GM23338 (cell line): ENCODE measurements around the gene BCAS3. TPM values are rescaled to one million over a fixed set of nuclear protein-coding genes. Genes with fewer than 3 reads are reported as not detected.

Experiments
- ATAC-seq: fragments of 200-7000 bp; cut with Tn5 transposase; 3 replicates; pipeline ENCODE4 v1.9.1; 2020
- DNase-seq: peaks from one replicate; pipeline ENCODE4 v3.0.0-alpha.2; 2015; ENCODE audit warnings: low spot score
- H2AFZ ChIP-seq: fragments of 200-600 bp; sonication (generic); 2 replicates; pipeline ENCODE4 v1.8.0; 2016; ENCODE audit warnings: antibody characterized with exemption, mild to moderate bottlenecking, moderate library complexity
- H3F3A ChIP-seq: fragments of 200-600 bp; sonication (generic); replicated peaks from 2 replicates; pipeline ENCODE4 v1.8.0; 2017; ENCODE audit warnings: antibody characterized with exemption, mixed run types, low read depth
- H3K27ac ChIP-seq: fragments of 200-600 bp; sonication (generic); 2 replicates; pipeline ENCODE4 v1.6.1; 2016; ENCODE audit warnings: low read depth
- H3K27me3 ChIP-seq: fragments of 200-600 bp; sonication (generic); 2 replicates; pipeline ENCODE4 v1.8.0; 2016; ENCODE audit warnings: mild to moderate bottlenecking, mixed run types, moderate library complexity; ENCODE audit not compliant: insufficient read depth
- H3K36me3 ChIP-seq: fragments of 200-600 bp; sonication (generic); 2 replicates; pipeline ENCODE4 v1.8.0; 2016; ENCODE audit warnings: mild to moderate bottlenecking; ENCODE audit not compliant: insufficient read depth
- H3K4me1 ChIP-seq: fragments of 200-600 bp; sonication (generic); 2 replicates; pipeline ENCODE4 v1.8.0; 2016; ENCODE audit warnings: mild to moderate bottlenecking, moderate library complexity; ENCODE audit not compliant: insufficient read depth
- H3K4me2 ChIP-seq: fragments of 200-600 bp; sonication (generic); 2 replicates; pipeline ENCODE4 v1.7.1; 2017; ENCODE audit warnings: mixed run types
- H3K4me3 ChIP-seq: fragments of 200-600 bp; sonication (generic); 2 replicates; pipeline ENCODE4 v1.6.1; 2016; ENCODE audit warnings: mixed run types
- H3K79me2 ChIP-seq: fragments of 200-600 bp; sonication (generic); replicated peaks from 2 replicates; pipeline ENCODE4 v1.8.0; 2017; ENCODE audit warnings: mild to moderate bottlenecking; ENCODE audit not compliant: insufficient read depth
- H3K9me2 ChIP-seq: fragments of 200-600 bp; sonication (generic); 2 replicates; pipeline ENCODE4 v1.8.0; 2017; ENCODE audit not compliant: insufficient read depth
- H4K20me1 ChIP-seq: fragments of 200-600 bp; sonication (generic); replicated peaks from 2 replicates; pipeline ENCODE4 v1.8.0; 2017; ENCODE audit warnings: mild to moderate bottlenecking; ENCODE audit not compliant: insufficient read depth
- H3K27ac Mint-ChIP-seq: 2 replicates; pipeline ENCODE4 v1.8.0; 2020; ENCODE audit warnings: inconsistent platforms, mild to moderate bottlenecking, moderate library complexity, mixed read lengths
- H3K27me3 Mint-ChIP-seq: 3 replicates; pipeline ENCODE4 v1.8.0; 2022; ENCODE audit warnings: low read depth, mild to moderate bottlenecking, moderate library complexity, mixed read lengths, inconsistent platforms; ENCODE audit not compliant: insufficient read depth, poor library complexity
- H3K36me3 Mint-ChIP-seq: 3 replicates; pipeline ENCODE4 v1.8.0; 2021; ENCODE audit warnings: low read depth, mild to moderate bottlenecking, inconsistent platforms, moderate library complexity, mixed read lengths
- H3K4me1 Mint-ChIP-seq: 3 replicates; pipeline ENCODE4 v1.8.0; 2020; ENCODE audit warnings: mild to moderate bottlenecking, inconsistent platforms, mixed read lengths
- H3K4me3 Mint-ChIP-seq: 3 replicates; pipeline ENCODE4 v1.8.0; 2021; ENCODE audit warnings: moderate library complexity, mild to moderate bottlenecking, inconsistent platforms, mixed read lengths
- H3K9me3 Mint-ChIP-seq: 3 replicates; pipeline ENCODE4 v1.8.0; 2020; ENCODE audit warnings: moderate library complexity, mild to moderate bottlenecking, inconsistent platforms, mixed read lengths
- CREB1 ChIP-seq: fragments of 250-450 bp; sonication (Bioruptor Pico); IDR thresholded peaks from 2 replicates; pipeline ENCODE4 v1.5.0; 2020; ENCODE audit warnings: low read depth, mild to moderate bottlenecking, moderate library complexity
- ETS1 ChIP-seq: IDR thresholded peaks from 2 replicates; pipeline ENCODE4 v1.6.1; 2016; ENCODE audit warnings: antibody characterized with exemption
- EZH2 ChIP-seq: fragments of 200-600 bp; sonication (generic); IDR thresholded peaks from one replicate; pipeline ENCODE4 v1.8.0; 2017; ENCODE audit warnings: antibody characterized with exemption, mild to moderate bottlenecking, low read depth; ENCODE audit not compliant: unreplicated experiment
- EZH2phosphoT487 ChIP-seq: fragments of 200-600 bp; sonication (generic); IDR thresholded peaks from one replicate; pipeline ENCODE4 v1.8.1; 2018; ENCODE audit warnings: antibody characterized with exemption; ENCODE audit not compliant: unreplicated experiment
- JUNB ChIP-seq: IDR thresholded peaks from one replicate; pipeline ENCODE4 v1.6.1; 2016; ENCODE audit warnings: antibody characterized with exemption; ENCODE audit not compliant: unreplicated experiment
- NANOG ChIP-seq: IDR thresholded peaks from 2 replicates; pipeline ENCODE4 v1.6.1; 2016; ENCODE audit warnings: antibody characterized with exemption, borderline replicate concordance
- POLR2AphosphoS5 ChIP-seq: IDR thresholded peaks from 2 replicates; pipeline ENCODE4 v1.6.1; 2016; ENCODE audit warnings: antibody characterized with exemption, low read depth
- REST ChIP-seq: IDR thresholded peaks from one replicate; pipeline ENCODE4 v1.6.1; 2018; ENCODE audit warnings: antibody characterized with exemption; ENCODE audit not compliant: unreplicated experiment
- STAT1 ChIP-seq: IDR thresholded peaks from one replicate; pipeline ENCODE4 v1.6.1; 2016; ENCODE audit warnings: antibody characterized with exemption; ENCODE audit not compliant: unreplicated experiment
- ZNF114 ChIP-seq: fragments of 250-450 bp; sonication (Bioruptor Pico); IDR thresholded peaks from 2 replicates; pipeline ENCODE4 v1.5.0; 2020; ENCODE audit warnings: mild to moderate bottlenecking, moderate library complexity
- ZNF331 ChIP-seq: fragments of 250-450 bp; sonication (Bioruptor Pico); IDR thresholded peaks from 2 replicates; pipeline ENCODE4 v1.5.0; 2020; ENCODE audit warnings: low read depth, mild to moderate bottlenecking, moderate library complexity
- ZNF462 ChIP-seq: fragments of 250-450 bp; sonication (Bioruptor Pico); IDR thresholded peaks from 2 replicates; pipeline ENCODE4 v1.5.0; 2020; ENCODE audit warnings: mild to moderate bottlenecking, moderate library complexity
- polyA plus RNA-seq: library from polyadenylated mRNA; unstranded; fragments of >200 nt; fragmentation: Nextera tagmentation; extraction: Ambion mirVana; gene quantifications from 2 replicates; pipeline ENCODE4 v1.2.1, GENCODE V29; 2016
- total RNA-seq: library from RNA; depleted of rRNA; stranded (reverse); fragments of >200 nt; shearing (Covaris generic); gene quantifications from 2 replicates; pipeline ENCODE4 v1.2.3, GENCODE V29; 2014
- TF ChIP-seq, protein P1 (sequence below), 2 experiments: fragments of 200-600 bp in 1 of 2; sonication (generic) in 1 of 2; conservative IDR thresholded peaks; 2 replicates each; pipeline versions ENCODE4 v1.5.1 to v1.6.1; 2016 to 2017; ENCODE audit warnings: antibody characterized with exemption in 2 of 2, low read depth in 2 of 2, mild to moderate bottlenecking in 2 of 2, moderate library complexity in 1 of 2

BCAS3 gene
- total and polyA plus RNA-seq, 2 experiments from 2014 or later = 8.2 to 28.0 TPM

- Histone ChIP-seq H3K27ac (peak overlapping the region; percentile 27; the same call in 1 of the 2 replicates), H3K9me2 (no peaks in the 10 kb centered on the region), H2AFZ (no peak overlapping the region), H3K36me3 (no peaks in the 10 kb centered on the region), H3K27me3 (no peaks in the 10 kb centered on the region), H4K20me1 (no peaks in the 10 kb centered on the region), H3K4me3 (no peak overlapping the region), H3F3A (no peaks in the 10 kb centered on the region), H3K4me1 (peaks cover 45% of the 10 kb centered on the region), H3K79me2 (no peaks in the 10 kb centered on the region), H3K4me2 (peak overlapping the region; percentile 12)
- H3K4me1 Mint-ChIP-seq = peaks cover 39% of the 10 kb centered on the region
- H3K36me3 Mint-ChIP-seq = peaks cover 7% of the 10 kb centered on the region
- ATAC-seq = peak; percentile 49; the same call in 2 of the 3 replicates
- H3K27ac Mint-ChIP-seq = peak overlapping the region; percentile 83
- peak; percentile 10 for DNase-seq
- peak overlapping the region; percentile 24; the same call in 1 of the 3 replicates for H3K4me3 Mint-ChIP-seq
- peaks cover 9% of the 10 kb centered on the region for H3K9me3 Mint-ChIP-seq
- TF ChIP-seq ZNF114 (CRISPR knock-in tag) (no peak), JUNB (no peak), REST (no peak), EZH2 (no peak), EZH2phosphoT487 (no peak), NANOG (no peak), ETS1 (no peak), ZNF462 (no peak), ZNF331 (CRISPR knock-in tag) (no peak), CREB1 (CRISPR knock-in tag) (no peak), STAT1 (no peak), POLR2AphosphoS5 (no peak)
- TF ChIP-seq, protein P1, sequence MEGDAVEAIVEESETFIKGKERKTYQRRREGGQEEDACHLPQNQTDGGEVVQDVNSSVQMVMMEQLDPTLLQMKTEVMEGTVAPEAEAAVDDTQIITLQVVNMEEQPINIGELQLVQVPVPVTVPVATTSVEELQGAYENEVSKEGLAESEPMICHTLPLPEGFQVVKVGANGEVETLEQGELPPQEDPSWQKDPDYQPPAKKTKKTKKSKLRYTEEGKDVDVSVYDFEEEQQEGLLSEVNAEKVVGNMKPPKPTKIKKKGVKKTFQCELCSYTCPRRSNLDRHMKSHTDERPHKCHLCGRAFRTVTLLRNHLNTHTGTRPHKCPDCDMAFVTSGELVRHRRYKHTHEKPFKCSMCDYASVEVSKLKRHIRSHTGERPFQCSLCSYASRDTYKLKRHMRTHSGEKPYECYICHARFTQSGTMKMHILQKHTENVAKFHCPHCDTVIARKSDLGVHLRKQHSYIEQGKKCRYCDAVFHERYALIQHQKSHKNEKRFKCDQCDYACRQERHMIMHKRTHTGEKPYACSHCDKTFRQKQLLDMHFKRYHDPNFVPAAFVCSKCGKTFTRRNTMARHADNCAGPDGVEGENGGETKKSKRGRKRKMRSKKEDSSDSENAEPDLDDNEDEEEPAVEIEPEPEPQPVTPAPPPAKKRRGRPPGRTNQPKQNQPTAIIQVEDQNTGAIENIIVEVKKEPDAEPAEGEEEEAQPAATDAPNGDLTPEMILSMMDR (conservative IDR thresholded peaks at IDR 0.05; ENCODE audit: low read depth in 2 of 2) = no peak
- peaks cover 5% of the 10 kb centered on the region for H3K27me3 Mint-ChIP-seq
Measured at GRCh38 chr17:60748204-60748603, 70.6 kb downstream of the BCAS3 start.
